ENCODE results near the gene CDH8. TPM values are rescaled to one million over a fixed set of nuclear protein-coding genes. Genes with fewer than 3 reads are reported as not detected.

CDH8 gene
- total RNA-seq, 1 experiment from 2014 or later: 2.5 TPM

DNA sequence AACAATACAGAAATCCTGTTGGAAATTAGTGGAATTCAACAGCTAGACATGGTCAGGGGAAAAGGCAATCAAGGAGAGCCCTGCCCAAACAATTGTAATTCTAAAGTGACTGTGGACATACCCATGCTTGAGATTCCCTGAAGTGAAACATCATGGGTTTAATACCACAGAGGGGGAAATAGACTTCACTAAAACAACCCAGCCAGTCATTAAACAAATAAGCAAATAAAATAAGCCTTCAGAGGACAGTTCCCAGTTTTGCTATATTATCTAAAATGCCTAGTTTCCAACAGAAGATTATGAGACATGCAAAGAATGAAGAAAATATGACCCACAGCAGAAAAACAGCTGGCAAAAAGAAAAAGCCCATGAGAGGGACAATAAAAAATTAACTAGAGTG, 376.3 kb downstream of the CDH8 start:
- Histone ChIP-seq H3K9me2 (ENCODE audit: insufficient read depth) (no peaks in the 10 kb centered on the region), H3K4me2 (ENCODE audit: low read length) (no peak overlapping the region), H3K27ac (ENCODE audit: low read depth, low read length) (no peak overlapping the region), H3K9ac (ENCODE audit: low read length) (no peak overlapping the region), H3K9me3 (ENCODE audit: control insufficient read depth in 1 of 2, insufficient read depth in 1 of 2, low read depth in 1 of 2, low read length in 2 of 2) (peaks cover 8 to 15% of the 10 kb centered on the region in 2 experiments; a peak in 2 of 4 replicates), H3K36me3 (ENCODE audit: control insufficient read depth in 1 of 2, insufficient read depth in 2 of 2, low read length in 2 of 2) (no peaks in the 10 kb centered on the region), H3K4me3 (replicated peaks in 1 of 2; ENCODE audit: low read depth in 1 of 2, low read length in 2 of 2) (no peak overlapping the region), H4K20me1 (ENCODE audit: insufficient read depth) (no peaks in the 10 kb centered on the region), H3K79me2 (ENCODE audit: insufficient read depth, low read length) (no peaks in the 10 kb centered on the region), H3K27me3 (ENCODE audit: insufficient read depth, low read length) (no peaks in the 10 kb centered on the region), H2AFZ (ENCODE audit: low read depth, low read length, poor library complexity, severe bottlenecking) (no peak overlapping the region), H3K4me1 (ENCODE audit: control insufficient read depth in 1 of 2, insufficient read depth in 2 of 2, low read length in 2 of 2) (no peaks in the 10 kb centered on the region)
- TF ChIP-seq TCF7L2 (IDR thresholded peaks at IDR 0.05; ENCODE audit: borderline replicate concordance, extremely low read depth, insufficient read depth, insufficient read length) (no peak), POLR2AphosphoS5 (IDR thresholded peaks at IDR 0.05; ENCODE audit: low read depth, low read length) (no peak), SRF (IDR thresholded peaks at IDR 0.05; ENCODE audit: low read depth) (no peak), FOSL1 (IDR thresholded peaks at IDR 0.05; ENCODE audit: low read depth) (no peak), ZBTB33 (IDR thresholded peaks at IDR 0.05; ENCODE audit: extremely low read depth, insufficient replicate concordance, low read length) (no peak), RAD21 (IDR thresholded peaks at IDR 0.05; ENCODE audit: low read depth) (no peak), EZH2phosphoT487 (IDR thresholded peaks at IDR 0.05; ENCODE audit: borderline replicate concordance) (no peak), CBX3 (IDR thresholded peaks at IDR 0.05; ENCODE audit: low read depth) (no peak), SP1 (IDR thresholded peaks at IDR 0.05; ENCODE audit: low read depth) (no peak), JUND (IDR thresholded peaks at IDR 0.05) (no peak), ZFX (IDR thresholded peaks at IDR 0.05) (no peak), EZH2 (IDR thresholded peaks at IDR 0.05) (no peak), CEBPB (IDR thresholded peaks at IDR 0.05; ENCODE audit: low read depth) (no peak), ELF1 (IDR thresholded peaks at IDR 0.05; ENCODE audit: borderline replicate concordance, low read depth) (no peak)
- TF ChIP-seq, protein P1, sequence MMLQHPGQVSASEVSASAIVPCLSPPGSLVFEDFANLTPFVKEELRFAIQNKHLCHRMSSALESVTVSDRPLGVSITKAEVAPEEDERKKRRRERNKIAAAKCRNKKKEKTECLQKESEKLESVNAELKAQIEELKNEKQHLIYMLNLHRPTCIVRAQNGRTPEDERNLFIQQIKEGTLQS (IDR thresholded peaks at IDR 0.05): no peak
- CTCF ChIA-PET: no interaction called here
- POLR2A ChIA-PET: no interaction called here
- DNase-seq (ENCODE audit: low read depth, low spot score): no peak
- intact Hi-C loops (cut with micrococcal nuclease): no loop called here
- no peak for ATAC-seq
- RAD21 ChIA-PET (ENCODE audit: low non-redundant PET in 1 of 2, low total read pairs in 2 of 2, uncharacterized antibody in 2 of 2, unreplicated experiment in 2 of 2): no interaction called here
- no TSS peak for BruUV-seq (replicated peaks)
